Fibroblast of lung (primary cell): Measurements from ENCODE around the gene RABGAP1L. TPM values are rescaled to one million over a fixed set of nuclear protein-coding genes. Genes with fewer than 3 reads are reported as not detected.

Experiments used
- DNase-seq, 2 donors: peaks; one replicate each; pipeline versions ENCODE4 v3.0.0 to v3.0.0-alpha.2; 2010; ENCODE audit warnings: low read depth in 2 of 2
- H2AFZ ChIP-seq: 2 replicates; pipeline ENCODE4 v1.5.1; 2012; ENCODE audit warnings: low read length, control low read depth, inconsistent platforms
- H3K27ac ChIP-seq: 2 replicates; pipeline ENCODE4 v1.5.1; 2011; ENCODE audit warnings: low read length, control low read depth; ENCODE audit not compliant: insufficient read depth
- H3K27me3 ChIP-seq: 2 replicates; pipeline ENCODE4 v1.5.1; 2011; ENCODE audit warnings: mild to moderate bottlenecking, low read length; ENCODE audit not compliant: control insufficient read depth, insufficient read depth
- H3K36me3 ChIP-seq: 2 replicates; pipeline ENCODE4 v1.5.1; 2011; ENCODE audit warnings: low read length; ENCODE audit not compliant: control insufficient read depth, insufficient read depth
- H3K4me1 ChIP-seq: 2 replicates; pipeline ENCODE4 v1.5.1; 2011; ENCODE audit warnings: low read length; ENCODE audit not compliant: control insufficient read depth, insufficient read depth; ENCODE audit errors: extremely low read depth
- H3K4me2 ChIP-seq: 2 replicates; pipeline ENCODE4 v1.5.1; 2011; ENCODE audit warnings: low read length, control low read depth; ENCODE audit not compliant: insufficient read depth; ENCODE audit errors: extremely low read depth
- H3K4me3 ChIP-seq, 4 experiments: fragments of 200-600 bp in 1 of 4; sonication (generic) in 1 of 4; replicated peaks in 1 of 4; 2 replicates each; pipeline ENCODE4 v1.5.1; 2011 to 2016; ENCODE audit warnings: low read length in 4 of 4, low read depth in 3 of 4, mild to moderate bottlenecking in 3 of 4, control low read depth in 2 of 4, inconsistent platforms in 1 of 4, mixed read lengths in 1 of 4; ENCODE audit not compliant: insufficient read depth in 1 of 4; ENCODE audit errors: control extremely low read depth in 1 of 4
- H3K79me2 ChIP-seq: 2 replicates; pipeline ENCODE4 v1.5.1; 2012; ENCODE audit warnings: mild to moderate bottlenecking, low read length, inconsistent platforms; ENCODE audit not compliant: control insufficient read depth, insufficient read depth
- H3K9ac ChIP-seq: 2 replicates; pipeline ENCODE4 v1.5.1; 2011; ENCODE audit warnings: mild to moderate bottlenecking, low read length, control low read depth; ENCODE audit not compliant: insufficient read depth
- H3K9me3 ChIP-seq: 2 replicates; pipeline ENCODE4 v1.5.1; 2012; ENCODE audit warnings: low read depth, low read length; ENCODE audit not compliant: control insufficient read depth, insufficient read depth
- H4K20me1 ChIP-seq: 2 replicates; pipeline ENCODE4 v1.5.1; 2011; ENCODE audit warnings: low read length; ENCODE audit not compliant: control insufficient read depth, insufficient read depth; ENCODE audit errors: extremely low read depth
- CTCF ChIP-seq, 2 donors: IDR thresholded peaks in 1 of 2; conservative IDR thresholded peaks in 1 of 2; 1 replicate in 1 of 2; 2 replicates in 1 of 2; pipeline ENCODE4 v1.5.1; 2011 to 2012; ENCODE audit warnings: low read length in 2 of 2, control low read depth in 1 of 2, inconsistent platforms in 1 of 2, low read depth in 1 of 2, mild to moderate bottlenecking in 1 of 2
- EZH2 ChIP-seq: IDR thresholded peaks from 2 replicates; pipeline ENCODE4 v1.5.1; 2012; ENCODE audit warnings: low read length, control low read depth, mild to moderate bottlenecking; ENCODE audit errors: missing control alignments
- polyA plus RNA-seq, 2 donors: library from polyadenylated mRNA; depleted of rRNA in 1 of 2; stranded (reverse) in 1 of 2; unstranded in 1 of 2; fragments of >200 nt; gene quantifications; 2 replicates each; pipeline ENCODE4 v1.2.1, GENCODE V29; 2011 to 2012; ENCODE audit warnings: missing spikeins in 1 of 2
- total RNA-seq: library from RNA; depleted of rRNA; stranded (reverse); fragments of >200 nt; gene quantifications from 2 replicates; pipeline ENCODE4 v1.2.1, GENCODE V29; 2014

RABGAP1L gene
- total and polyA plus RNA-seq, 2 donors (not counting 1 experiment from before 2014, with no cell fraction given), result 33.8 to 36.5 TPM

- no peak overlapping the region for H3K4me3 ChIP-seq
- TF ChIP-seq CTCF (conservative IDR thresholded peaks at IDR 0.05 in 1 of 2, IDR thresholded peaks at IDR 0.05 in 1 of 2; ENCODE audit: low read depth in 1 of 2, low read length in 2 of 2) (no peak), EZH2 (no peak)
- H3K79me2 ChIP-seq, result no peaks in the 10 kb centered on the region
These were observed 738.9 kb downstream of the RABGAP1L start for GRCh38 chr1:174898102-174898797.

GRCh38 chr1:174900317-174900716, 741.0 kb downstream of the RABGAP1L start:
- Histone ChIP-seq H2AFZ (no peak overlapping the region), H3K36me3 (no peaks in the 10 kb centered on the region), H3K9me3 (no peaks in the 10 kb centered on the region), H3K4me1 (no peaks in the 10 kb centered on the region), H3K9ac (no peak overlapping the region), H3K4me2 (no peak overlapping the region), H3K27me3 (no peaks in the 10 kb centered on the region), H3K27ac (no peak overlapping the region), H3K79me2 (no peaks in the 10 kb centered on the region), H3K4me3 (no peak overlapping the region), H4K20me1 (no peaks in the 10 kb centered on the region)
- no peak for DNase-seq
- no peak for TF ChIP-seq CTCF (conservative IDR thresholded peaks at IDR 0.05 in 1 of 2, IDR thresholded peaks at IDR 0.05 in 1 of 2; ENCODE audit: low read depth in 1 of 2, low read length in 2 of 2)
- TF ChIP-seq EZH2, result no peak

More at GRCh38 chr1:174898102-174898797, 738.9 kb downstream of the RABGAP1L start:
- no peak overlapping the region for H3K27ac ChIP-seq
- no peaks in the 10 kb centered on the region for H3K9me3 ChIP-seq
- no peak overlapping the region for H3K4me2 ChIP-seq
- no peaks in the 10 kb centered on the region for H3K4me1 ChIP-seq
- no peaks in the 10 kb centered on the region for H4K20me1 ChIP-seq
- no peak for DNase-seq
- H3K36me3 ChIP-seq, result no peaks in the 10 kb centered on the region
- no peaks in the 10 kb centered on the region for H3K27me3 ChIP-seq
- H3K9ac ChIP-seq, result no peak overlapping the region
- no peak overlapping the region for H2AFZ ChIP-seq

- no peak overlapping the region for H3K4me3 ChIP-seq
- no peaks in the 10 kb centered on the region for H4K20me1 ChIP-seq
- no peaks in the 10 kb centered on the region for H3K27me3 ChIP-seq
- H3K9me3 ChIP-seq, result no peaks in the 10 kb centered on the region
- no peak overlapping the region for H3K9ac ChIP-seq
- peak in 1 of 2 donors; percentile 16 for DNase-seq
- no peaks in the 10 kb centered on the region for H3K36me3 ChIP-seq
- H3K4me2 ChIP-seq, result no peak overlapping the region
- TF ChIP-seq EZH2 (no peak), CTCF (conservative IDR thresholded peaks at IDR 0.05 in 1 of 2, IDR thresholded peaks at IDR 0.05 in 1 of 2; ENCODE audit: low read depth in 1 of 2, low read length in 2 of 2) (no peak)
- no peaks in the 10 kb centered on the region for H3K79me2 ChIP-seq
- H3K27ac ChIP-seq, result no peak overlapping the region
- no peak overlapping the region for H2AFZ ChIP-seq
- H3K4me1 ChIP-seq, result no peaks in the 10 kb centered on the region
These were observed 743.3 kb downstream of the RABGAP1L start for GRCh38 chr1:174902531-174903099.
